Lower lobe of right lung (tissue), 2 donors: ENCODE results near the gene BAD. TPM values are rescaled to one million over a fixed set of nuclear protein-coding genes. Genes with fewer than 3 reads are reported as not detected.

Experiments
- ATAC-seq, 2 donors: fragments of 200-7000 bp; cut with Tn5 transposase; one replicate each; pipeline ENCODE4 v1.9.1; 2020 to 2022; ENCODE audit warnings: mild to moderate bottlenecking in 2 of 2, moderate library complexity in 2 of 2
- DNase-seq: peaks from one replicate; pipeline ENCODE4 v3.0.0-alpha.2; 2020
- H3K27ac ChIP-seq: fragments of 200-600 bp; one replicate; pipeline ENCODE4 v1.8.0; 2022
- H3K27me3 ChIP-seq: fragments of 200-600 bp; one replicate; pipeline ENCODE4 v1.8.0; 2022; ENCODE audit warnings: low read depth
- H3K36me3 ChIP-seq: fragments of 200-600 bp; one replicate; pipeline ENCODE4 v1.8.0; 2022; ENCODE audit warnings: mild to moderate bottlenecking
- H3K4me1 ChIP-seq: fragments of 200-600 bp; one replicate; pipeline ENCODE4 v1.8.0; 2022
- H3K4me3 ChIP-seq: fragments of 200-600 bp; one replicate; pipeline ENCODE4 v1.8.0; 2022; ENCODE audit warnings: mild to moderate bottlenecking
- H3K9me3 ChIP-seq: fragments of 200-600 bp; one replicate; pipeline ENCODE4 v1.8.0; 2022
- intact Hi-C: fragments of 100-400 bp; cut with DNase I; formaldehyde crosslinking; loops from one replicate; pipeline ENCODE4 v1.11.0; 2022
- total RNA-seq: library from RNA; stranded (reverse); fragmentation: NEBNext Ultra II Directional; extraction: Animal tissue kit (Norgen Biotek cat#: 25700); gene quantifications from one replicate; pipeline ENCODE4 v1.2.1, GENCODE V29; 2021
- TF ChIP-seq, protein P1 (sequence below): fragments of 200-600 bp; IDR thresholded peaks from one replicate; pipeline ENCODE4 v1.8.0; 2022; ENCODE audit warnings: antibody characterized with exemption, mild to moderate bottlenecking
- donor health status: DM: no; HTN: yes; CAD: no; lungs with severe emphysema.

Gene BAD
- total RNA-seq, 1 donor from 2014 or later, result 51.6 TPM

DNA sequence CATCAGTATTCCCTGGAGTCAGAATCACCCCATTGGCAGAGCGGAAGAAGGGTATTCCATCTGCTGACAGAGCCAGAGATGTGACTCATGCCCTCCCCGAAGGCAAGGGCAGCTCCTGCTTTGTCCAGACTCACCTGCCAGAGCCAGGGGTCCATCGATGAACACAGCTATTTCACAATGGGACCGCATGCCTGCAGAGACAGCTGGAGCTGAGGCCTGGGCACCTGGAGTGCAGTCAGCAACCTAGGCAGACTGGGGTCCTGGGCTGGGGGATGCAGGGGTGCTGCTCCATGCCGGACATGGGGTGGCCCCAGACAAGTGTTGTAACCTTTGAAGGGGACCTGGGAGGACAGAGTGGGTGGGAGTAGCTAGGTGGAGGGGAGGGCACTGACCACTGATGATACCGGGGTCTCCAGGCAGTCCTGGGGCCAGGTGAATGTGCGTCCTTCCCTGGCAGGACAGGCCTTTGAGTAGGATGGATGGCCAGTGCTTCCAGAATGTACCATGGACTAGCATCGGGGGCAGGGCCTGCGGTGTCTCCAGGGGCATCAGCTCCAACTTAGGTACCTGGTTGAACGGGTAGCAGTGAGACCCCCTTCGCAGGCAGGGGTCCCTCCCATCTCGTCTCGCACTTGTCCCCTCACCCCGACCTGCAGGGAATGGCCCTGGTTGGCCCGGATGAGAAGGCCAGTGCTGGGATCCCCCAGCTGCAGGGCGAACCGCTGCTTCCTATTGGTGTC is 60.1 kb downstream of the BAD start:
- no peak for DNase-seq
- Histone ChIP-seq H3K27ac (no peak overlapping the region), H3K36me3 (peaks cover 34% of the 10 kb centered on the region), H3K9me3 (no peaks in the 10 kb centered on the region), H3K4me3 (no peak overlapping the region), H3K27me3 (no peaks in the 10 kb centered on the region), H3K4me1 (peaks cover 29% of the 10 kb centered on the region)
- TF ChIP-seq, protein P1, sequence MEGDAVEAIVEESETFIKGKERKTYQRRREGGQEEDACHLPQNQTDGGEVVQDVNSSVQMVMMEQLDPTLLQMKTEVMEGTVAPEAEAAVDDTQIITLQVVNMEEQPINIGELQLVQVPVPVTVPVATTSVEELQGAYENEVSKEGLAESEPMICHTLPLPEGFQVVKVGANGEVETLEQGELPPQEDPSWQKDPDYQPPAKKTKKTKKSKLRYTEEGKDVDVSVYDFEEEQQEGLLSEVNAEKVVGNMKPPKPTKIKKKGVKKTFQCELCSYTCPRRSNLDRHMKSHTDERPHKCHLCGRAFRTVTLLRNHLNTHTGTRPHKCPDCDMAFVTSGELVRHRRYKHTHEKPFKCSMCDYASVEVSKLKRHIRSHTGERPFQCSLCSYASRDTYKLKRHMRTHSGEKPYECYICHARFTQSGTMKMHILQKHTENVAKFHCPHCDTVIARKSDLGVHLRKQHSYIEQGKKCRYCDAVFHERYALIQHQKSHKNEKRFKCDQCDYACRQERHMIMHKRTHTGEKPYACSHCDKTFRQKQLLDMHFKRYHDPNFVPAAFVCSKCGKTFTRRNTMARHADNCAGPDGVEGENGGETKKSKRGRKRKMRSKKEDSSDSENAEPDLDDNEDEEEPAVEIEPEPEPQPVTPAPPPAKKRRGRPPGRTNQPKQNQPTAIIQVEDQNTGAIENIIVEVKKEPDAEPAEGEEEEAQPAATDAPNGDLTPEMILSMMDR, result no peak
- intact Hi-C loops, result no loop called here
- no peak for ATAC-seq

DNA sequence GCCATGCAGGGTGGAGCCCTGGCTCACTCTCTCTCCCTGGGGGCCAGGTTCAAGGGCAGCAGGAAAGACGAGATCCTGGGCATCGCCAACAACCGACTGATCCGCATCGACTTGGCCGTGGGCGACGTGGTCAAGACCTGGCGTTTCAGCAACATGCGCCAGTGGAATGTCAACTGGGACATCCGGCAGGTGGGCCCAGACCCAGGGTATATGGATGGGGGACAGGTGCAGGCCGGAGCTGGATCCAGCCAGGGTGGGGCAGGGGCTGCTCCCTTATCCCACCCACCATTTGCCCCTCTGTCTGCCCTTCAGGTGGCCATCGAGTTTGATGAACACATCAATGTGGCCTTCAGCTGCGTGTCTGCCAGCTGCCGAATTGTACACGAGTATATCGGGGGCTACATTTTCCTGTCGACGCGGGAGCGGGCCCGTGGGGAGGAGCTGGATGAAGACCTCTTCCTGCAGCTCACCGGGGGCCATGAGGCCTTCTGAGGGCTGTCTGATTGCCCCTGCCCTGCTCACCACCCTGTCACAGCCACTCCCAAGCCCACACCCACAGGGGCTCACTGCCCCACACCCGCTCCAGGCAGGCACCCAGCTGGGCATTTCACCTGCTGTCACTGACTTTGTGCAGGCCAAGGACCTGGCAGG is 61.3 kb downstream of the BAD start:
- ATAC-seq (no peak), DNase-seq (no peak)
- TF ChIP-seq, protein P1, result no peak
- Histone ChIP-seq H3K27me3 (no peaks in the 10 kb centered on the region), H3K4me1 (peaks cover 24% of the 10 kb centered on the region), H3K9me3 (no peaks in the 10 kb centered on the region), H3K27ac (no peak overlapping the region), H3K36me3 (peaks cover 43% of the 10 kb centered on the region), H3K4me3 (no peak overlapping the region)
- intact Hi-C loops, result no loop called here

DNA sequence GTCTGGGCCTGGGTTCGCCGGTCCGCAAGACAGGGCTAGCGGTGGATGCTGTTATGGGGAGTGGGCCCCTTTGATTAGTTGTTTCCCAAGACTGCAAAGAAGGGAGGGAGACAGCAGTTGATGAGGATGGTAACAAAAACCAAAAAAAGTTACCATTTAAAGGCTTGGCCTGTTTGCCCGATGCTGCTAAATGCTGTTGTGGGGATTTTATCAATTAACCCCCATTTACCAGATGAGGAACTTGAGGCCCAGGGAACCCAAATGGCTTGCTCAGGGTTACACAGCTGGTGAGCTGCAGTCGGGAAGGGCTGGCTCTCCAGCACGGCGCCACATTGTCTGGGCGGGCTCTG is 61.8 kb downstream of the BAD start:
- TF ChIP-seq, protein P1, result no peak
- peaks cover 46% of the 10 kb centered on the region for H3K36me3 ChIP-seq
- H3K27ac ChIP-seq, result no peak overlapping the region
- H3K4me1 ChIP-seq, result peaks cover 21% of the 10 kb centered on the region
- no peak overlapping the region for H3K4me3 ChIP-seq
- DNase-seq (no peak), ATAC-seq (no peak)
- no peaks in the 10 kb centered on the region for H3K27me3 ChIP-seq
- intact Hi-C loops, result no loop called here
- no peaks in the 10 kb centered on the region for H3K9me3 ChIP-seq

DNA sequence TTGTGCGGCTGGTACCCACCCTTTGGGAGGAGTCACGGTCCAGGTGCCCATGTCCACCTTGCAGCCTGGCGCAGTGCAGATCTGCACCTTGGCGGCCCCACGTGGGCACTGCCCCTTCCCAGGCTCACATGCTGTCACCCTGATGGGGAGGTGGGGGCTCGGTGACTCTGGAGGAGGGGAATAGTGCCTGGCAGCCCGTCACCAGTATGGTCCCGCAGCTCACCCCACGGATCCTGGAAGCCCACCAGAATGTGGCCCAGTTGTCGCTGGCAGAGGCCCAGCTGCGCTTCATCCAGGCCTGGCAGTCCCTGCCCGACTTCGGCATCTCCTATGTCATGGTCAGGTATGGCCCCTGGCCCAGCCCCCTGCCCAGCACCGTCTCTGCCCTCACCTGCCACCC is 63.7 kb downstream of the BAD start:
- H3K27ac ChIP-seq, result no peak overlapping the region
- TF ChIP-seq, protein P1, result no peak
- H3K9me3 ChIP-seq, result no peaks in the 10 kb centered on the region
- peaks cover 55% of the 10 kb centered on the region for H3K36me3 ChIP-seq
- no peak overlapping the region for H3K4me3 ChIP-seq
- no peaks in the 10 kb centered on the region for H3K27me3 ChIP-seq
- intact Hi-C loops, result no loop called here
- DNase-seq (no peak), ATAC-seq (no peak)
- peaks cover 11% of the 10 kb centered on the region for H3K4me1 ChIP-seq

DNA sequence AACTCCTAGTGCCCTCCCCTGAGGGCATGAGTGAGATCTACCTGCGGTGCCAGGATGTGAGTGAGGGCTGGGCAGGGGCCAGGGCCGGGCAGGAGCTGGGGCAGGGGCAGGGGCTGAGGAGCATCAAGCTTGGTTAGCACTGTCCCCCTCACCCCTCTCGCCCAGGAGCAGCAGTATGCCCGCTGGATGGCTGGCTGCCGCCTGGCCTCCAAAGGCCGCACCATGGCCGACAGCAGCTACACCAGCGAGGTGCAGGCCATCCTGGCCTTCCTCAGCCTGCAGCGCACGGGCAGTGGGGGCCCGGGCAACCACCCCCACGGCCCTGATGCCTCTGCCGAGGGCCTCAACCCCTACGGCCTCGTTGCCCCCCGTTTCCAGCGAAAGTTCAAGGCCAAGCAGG is 64.2 kb downstream of the BAD start:
- ATAC-seq (no peak), DNase-seq (no peak)
- Histone ChIP-seq H3K27me3 (no peaks in the 10 kb centered on the region), H3K36me3 (peaks cover 55% of the 10 kb centered on the region), H3K27ac (no peak overlapping the region), H3K4me3 (no peak overlapping the region), H3K9me3 (no peaks in the 10 kb centered on the region), H3K4me1 (peaks cover 7% of the 10 kb centered on the region)
- intact Hi-C loops, result no loop called here
- TF ChIP-seq, protein P1, result no peak

Other genes starting within 250 kb of the BAD start
- gene FLRT1, start 248.7 kb downstream of the BAD start, total RNA-seq, result not detected
- 15.0 TPM for gene MACROD1, start 118.6 kb downstream of the BAD start, total RNA-seq
- gene STIP1, start 98.5 kb downstream of the BAD start, total RNA-seq, result 125 TPM
- 92.0 TPM for gene FERMT3, start 77.9 kb downstream of the BAD start, total RNA-seq
- gene TRPT1, start 58.5 kb downstream of the BAD start, total RNA-seq, result 27.8 TPM
- 45.0 TPM for gene NUDT22, start 58.4 kb downstream of the BAD start, total RNA-seq
- 39.5 TPM for gene DNAJC4, start 54.1 kb downstream of the BAD start, total RNA-seq
- 150 TPM for gene VEGFB, start 50.1 kb downstream of the BAD start, total RNA-seq
- 48.2 TPM for gene FKBP2, start 43.6 kb downstream of the BAD start, total RNA-seq
- 55.4 TPM for gene PPP1R14B, start 37.7 kb downstream of the BAD start, total RNA-seq
- 31.8 TPM for gene PLCB3, start 33.1 kb downstream of the BAD start, total RNA-seq
- gene GPR137, start 1.2 kb upstream of the BAD start, total RNA-seq, result 37.7 TPM
- not detected for gene KCNK4, start 6.6 kb upstream of the BAD start, total RNA-seq
- not detected for gene CATSPERZ, start 15.7 kb upstream of the BAD start, total RNA-seq
- 47.9 TPM for gene ESRRA, start 20.9 kb upstream of the BAD start, total RNA-seq
- gene TRMT112, start 32.9 kb upstream of the BAD start, total RNA-seq, result 178 TPM
- gene PRDX5, start 33.5 kb upstream of the BAD start, total RNA-seq, result 203 TPM
- gene CCDC88B, start 55.5 kb upstream of the BAD start, total RNA-seq, result 40.0 TPM
- gene RPS6KA4, start 74.5 kb upstream of the BAD start, total RNA-seq, result 36.1 TPM